T-helper 17 cell (primary cell): ENCODE measurements around the gene POLK. TPM values are rescaled to one million over a fixed set of nuclear protein-coding genes. Genes with fewer than 3 reads are reported as not detected.
"Not testable (repeated sequence)": the region's sequence is repeated elsewhere in the genome, so short reads cannot be mapped to it uniquely, and the experiment has no call there.

Source experiments
- ATAC-seq: fragments of 150-1000 bp; cut with Tn5 transposase; 2 replicates; pipeline ENCODE4 v1.10.0; 2021; ENCODE audit warnings: mild to moderate bottlenecking, moderate library complexity
- DNase-seq, 3 donors: peaks; one replicate each; pipeline versions ENCODE4 v3.0.0 to v3.0.0-alpha.2; 2020 to 2021
- H3K9me3 ChIP-seq: one replicate; pipeline ENCODE4 v1.7.0; 2013; ENCODE audit warnings: low read length, mild to moderate bottlenecking; ENCODE audit not compliant: control insufficient read depth, poor library complexity, severe bottlenecking
- H3K27ac Mint-ChIP-seq: one replicate; pipeline ENCODE4 v1.8.0; 2022; ENCODE audit warnings: mild to moderate bottlenecking, moderate library complexity, mixed read lengths
- H3K27me3 Mint-ChIP-seq: one replicate; pipeline ENCODE4 v1.8.0; 2022; ENCODE audit warnings: mixed read lengths
- H3K36me3 Mint-ChIP-seq: one replicate; pipeline ENCODE4 v1.8.0; 2022; ENCODE audit warnings: low read depth, mixed read lengths
- H3K4me1 Mint-ChIP-seq: one replicate; pipeline ENCODE4 v1.8.0; 2022; ENCODE audit warnings: mild to moderate bottlenecking, mixed read lengths
- H3K4me3 Mint-ChIP-seq: one replicate; pipeline ENCODE4 v1.8.0; 2022; ENCODE audit warnings: mild to moderate bottlenecking, moderate library complexity, mixed read lengths
- total RNA-seq, 4 donors: library from RNA in 2 of 4; stranded (reverse) in 2 of 4; gene quantifications; one replicate each; pipeline ENCODE4 v1.2.3 and lab custom pipeline; 2022 to 2026

Gene POLK
- total RNA-seq, 2 donors from 2014 or later: 18.8 to 23.4 TPM

GRCh38 chr5:75565991-75566709, 54.5 kb downstream of the POLK start:
- peak overlapping the region; percentile 60 for H3K27ac Mint-ChIP-seq
- not testable (repeated sequence) for H3K27me3 Mint-ChIP-seq, DNase-seq, H3K36me3 Mint-ChIP-seq, H3K9me3 ChIP-seq
- H3K4me3 Mint-ChIP-seq: peak overlapping the region; percentile 72
- peaks cover 15% of the 10 kb centered on the region for H3K4me1 Mint-ChIP-seq
- ATAC-seq: peak; percentile 44

GRCh38 chr5:75566710-75567309, 55.1 kb downstream of the POLK start:
- no peaks in the 10 kb centered on the region for H3K27me3 Mint-ChIP-seq
- H3K27ac Mint-ChIP-seq: peak overlapping the region; percentile 60
- peaks cover 15% of the 10 kb centered on the region for H3K4me1 Mint-ChIP-seq
- H3K9me3 ChIP-seq: no peaks in the 10 kb centered on the region
- peak; percentile 84 for ATAC-seq
- peak overlapping the region; percentile 72 for H3K4me3 Mint-ChIP-seq
- peak in 1 of 3 donors; percentile 9 for DNase-seq
- peaks cover 6% of the 10 kb centered on the region for H3K36me3 Mint-ChIP-seq

GRCh38 chr5:75567710-75568109, 56.0 kb downstream of the POLK start:
- Mint-ChIP-seq H3K4me3 (no peak overlapping the region), H3K27me3 (no peaks in the 10 kb centered on the region), H3K27ac (peak overlapping the region; percentile 60), H3K36me3 (peaks cover 6% of the 10 kb centered on the region), H3K4me1 (peaks cover 15% of the 10 kb centered on the region)
- H3K9me3 ChIP-seq: no peaks in the 10 kb centered on the region
- ATAC-seq (no peak), DNase-seq (no peak)

GRCh38 chr5:75568202-75568601, 56.5 kb downstream of the POLK start:
- DNase-seq (no peak), ATAC-seq (no peak)
- Mint-ChIP-seq H3K27ac (no peak overlapping the region), H3K4me3 (no peak overlapping the region), H3K36me3 (peaks cover 8% of the 10 kb centered on the region), H3K27me3 (no peaks in the 10 kb centered on the region), H3K4me1 (peaks cover 15% of the 10 kb centered on the region)
- H3K9me3 ChIP-seq: no peaks in the 10 kb centered on the region

GRCh38 chr5:75571547-75571946, 59.9 kb downstream of the POLK start:
- Mint-ChIP-seq H3K4me1 (peaks cover 19% of the 10 kb centered on the region), H3K4me3 (no peak overlapping the region), H3K27ac (no peak overlapping the region), H3K36me3 (peaks cover 6% of the 10 kb centered on the region), H3K27me3 (no peaks in the 10 kb centered on the region)
- DNase-seq: no peak
- H3K9me3 ChIP-seq: no peaks in the 10 kb centered on the region
- no peak for ATAC-seq

GRCh38 chr5:75574791-75575190, 63.1 kb downstream of the POLK start:
- no peak overlapping the region for H3K27ac Mint-ChIP-seq
- H3K27me3 Mint-ChIP-seq: no peaks in the 10 kb centered on the region
- no peak for ATAC-seq
- H3K4me1 Mint-ChIP-seq: peaks cover 8% of the 10 kb centered on the region
- no peaks in the 10 kb centered on the region for H3K9me3 ChIP-seq
- H3K36me3 Mint-ChIP-seq: peaks cover 5% of the 10 kb centered on the region
- H3K4me3 Mint-ChIP-seq: no peak overlapping the region
- DNase-seq: no peak

- H3K27me3 Mint-ChIP-seq, H3K4me3 Mint-ChIP-seq, DNase-seq, H3K4me1 Mint-ChIP-seq, H3K9me3 ChIP-seq, H3K36me3 Mint-ChIP-seq, ATAC-seq, H3K27ac Mint-ChIP-seq: not testable (repeated sequence)
Observed at GRCh38 chr5:75578280-75578679, 66.6 kb downstream of the POLK start.

GRCh38 chr5:75584641-75585040, 73.0 kb downstream of the POLK start:
- no peak overlapping the region for H3K27ac Mint-ChIP-seq
- H3K27me3 Mint-ChIP-seq: no peaks in the 10 kb centered on the region
- no peak for ATAC-seq
- H3K4me1 Mint-ChIP-seq: peaks cover 6% of the 10 kb centered on the region
- no peak for DNase-seq
- no peaks in the 10 kb centered on the region for H3K9me3 ChIP-seq
- peaks cover 6% of the 10 kb centered on the region for H3K36me3 Mint-ChIP-seq
- H3K4me3 Mint-ChIP-seq: no peak overlapping the region

GRCh38 chr5:75588666-75589065, 77.0 kb downstream of the POLK start:
- Mint-ChIP-seq H3K4me1 (peaks cover 4% of the 10 kb centered on the region), H3K27me3 (no peaks in the 10 kb centered on the region), H3K4me3 (no peak overlapping the region), H3K36me3 (peaks cover 8% of the 10 kb centered on the region), H3K27ac (no peak overlapping the region)
- ATAC-seq: no peak
- no peak for DNase-seq
- no peaks in the 10 kb centered on the region for H3K9me3 ChIP-seq

GRCh38 chr5:75600535-75600934, 88.8 kb downstream of the POLK start:
- H3K27me3 Mint-ChIP-seq: no peaks in the 10 kb centered on the region
- ATAC-seq: peak; percentile 44
- peak overlapping the region; percentile 8 for H3K27ac Mint-ChIP-seq
- no peak for DNase-seq
- H3K4me3 Mint-ChIP-seq: no peak overlapping the region
- H3K4me1 Mint-ChIP-seq: peaks cover 7% of the 10 kb centered on the region
- H3K36me3 Mint-ChIP-seq: peaks cover 12% of the 10 kb centered on the region
- no peaks in the 10 kb centered on the region for H3K9me3 ChIP-seq

- peaks cover 12% of the 10 kb centered on the region for H3K36me3 Mint-ChIP-seq
- no peaks in the 10 kb centered on the region for H3K9me3 ChIP-seq
- H3K4me1 Mint-ChIP-seq: peaks cover 7% of the 10 kb centered on the region
- ATAC-seq (no peak), DNase-seq (no peak)
- H3K4me3 Mint-ChIP-seq: no peak overlapping the region
- no peaks in the 10 kb centered on the region for H3K27me3 Mint-ChIP-seq
- no peak overlapping the region for H3K27ac Mint-ChIP-seq
Observed at GRCh38 chr5:75601567-75601966, 89.9 kb downstream of the POLK start.

- H3K27ac Mint-ChIP-seq: no peak overlapping the region
- H3K27me3 Mint-ChIP-seq: no peaks in the 10 kb centered on the region
- peaks cover 12% of the 10 kb centered on the region for H3K36me3 Mint-ChIP-seq
- ATAC-seq: no peak
- no peak for DNase-seq
- H3K9me3 ChIP-seq: no peaks in the 10 kb centered on the region
- peaks cover 9% of the 10 kb centered on the region for H3K4me1 Mint-ChIP-seq
- H3K4me3 Mint-ChIP-seq: no peak overlapping the region
Observed at GRCh38 chr5:75601996-75602395, 90.3 kb downstream of the POLK start.

GRCh38 chr5:75603371-75603770, 91.7 kb downstream of the POLK start:
- ATAC-seq (no peak), DNase-seq (no peak)
- H3K4me3 Mint-ChIP-seq: no peak overlapping the region
- H3K27me3 Mint-ChIP-seq: no peaks in the 10 kb centered on the region
- H3K36me3 Mint-ChIP-seq: peaks cover 14% of the 10 kb centered on the region
- H3K27ac Mint-ChIP-seq: no peak overlapping the region
- H3K4me1 Mint-ChIP-seq: peaks cover 9% of the 10 kb centered on the region
- H3K9me3 ChIP-seq: no peaks in the 10 kb centered on the region

- Mint-ChIP-seq H3K36me3 (peaks cover 14% of the 10 kb centered on the region), H3K4me1 (peaks cover 9% of the 10 kb centered on the region), H3K27me3 (no peaks in the 10 kb centered on the region), H3K27ac (no peak overlapping the region), H3K4me3 (no peak overlapping the region)
- DNase-seq: no peak
- no peak for ATAC-seq
- no peaks in the 10 kb centered on the region for H3K9me3 ChIP-seq
Observed at GRCh38 chr5:75603821-75604220, 92.1 kb downstream of the POLK start.
